DOHH2 (cell line): Measurements from ENCODE around the gene GBA2.
A peak's percentile ranks its signal among the peaks of the same experiment; 100 is the strongest.

Source experiments
- H3F3A ChIP-seq: fragments of 200-600 bp; sonication (generic), shearing (Covaris generic); 2 replicates; pipeline ENCODE4 v1.6.0; 2016; ENCODE audit warnings: antibody characterized with exemption, mild to moderate bottlenecking; ENCODE audit not compliant: control insufficient read depth, insufficient read depth
- H3K27ac ChIP-seq: fragments of 200-600 bp; sonication (generic); 2 replicates; pipeline ENCODE4 v1.5.1; 2014; ENCODE audit warnings: low read depth, mild to moderate bottlenecking, low read length, moderate library complexity
- H3K27me3 ChIP-seq: fragments of 200-600 bp; sonication (generic); 2 replicates; pipeline ENCODE4 v1.6.1; 2014; ENCODE audit warnings: mild to moderate bottlenecking, low read length, mixed read lengths; ENCODE audit not compliant: control insufficient read depth
- H3K36me3 ChIP-seq: fragments of 200-600 bp; sonication (generic); 2 replicates; pipeline ENCODE4 v1.6.1; 2014; ENCODE audit warnings: mild to moderate bottlenecking, low read length, moderate library complexity, mixed read lengths; ENCODE audit not compliant: control insufficient read depth
- H3K4me1 ChIP-seq: fragments of 200-600 bp; sonication (generic); 2 replicates; pipeline ENCODE4 v1.6.1; 2014; ENCODE audit warnings: mild to moderate bottlenecking, low read length, mixed read lengths; ENCODE audit not compliant: control insufficient read depth
- H3K4me2 ChIP-seq: fragments of 200-600 bp; sonication (generic); 2 replicates; pipeline ENCODE4 v1.6.0; 2014; ENCODE audit warnings: mild to moderate bottlenecking, low read length, moderate library complexity
- H3K4me3 ChIP-seq: fragments of 200-600 bp; sonication (generic); 2 replicates; pipeline ENCODE4 v1.5.1; 2014; ENCODE audit warnings: mild to moderate bottlenecking, low read length, mixed read lengths
- H3K79me2 ChIP-seq: fragments of 200-600 bp; sonication (generic); 2 replicates; pipeline ENCODE4 v1.6.1; 2014; ENCODE audit warnings: mild to moderate bottlenecking, low read length, mixed read lengths; ENCODE audit not compliant: control insufficient read depth
- H3K9me2 ChIP-seq: fragments of 200-600 bp; sonication (generic); replicated peaks from 2 replicates; pipeline ENCODE4 v1.6.1; 2014; ENCODE audit warnings: mild to moderate bottlenecking, low read length, mixed read lengths; ENCODE audit not compliant: control insufficient read depth
- H3K9me3 ChIP-seq: fragments of 200-600 bp; sonication (generic); 2 replicates; pipeline ENCODE4 v1.6.1; 2014; ENCODE audit warnings: antibody characterized with exemption, low read length, mixed read lengths; ENCODE audit not compliant: control insufficient read depth, insufficient read depth
- H4K20me1 ChIP-seq: fragments of 200-600 bp; sonication (generic); 2 replicates; pipeline ENCODE4 v1.6.0; 2014; ENCODE audit warnings: low read depth, mild to moderate bottlenecking, antibody characterized with exemption, low read length, moderate library complexity; ENCODE audit not compliant: control insufficient read depth, insufficient read depth
- EZH2phosphoT487 ChIP-seq: fragments of 200-600 bp; sonication (generic); IDR thresholded peaks from 2 replicates; pipeline ENCODE4 v1.6.1; 2017; ENCODE audit warnings: borderline replicate concordance, mild to moderate bottlenecking, antibody characterized with exemption, low read length, moderate library complexity, mixed read lengths
- TF ChIP-seq, protein P1 (sequence below): fragments of 200-600 bp; sonication (generic); IDR thresholded peaks from one replicate; pipeline ENCODE4 v1.5.1; 2014; ENCODE audit warnings: antibody characterized with exemption, mild to moderate bottlenecking, low read depth, low read length; ENCODE audit not compliant: poor library complexity, severe bottlenecking

GBA2 gene

DNA sequence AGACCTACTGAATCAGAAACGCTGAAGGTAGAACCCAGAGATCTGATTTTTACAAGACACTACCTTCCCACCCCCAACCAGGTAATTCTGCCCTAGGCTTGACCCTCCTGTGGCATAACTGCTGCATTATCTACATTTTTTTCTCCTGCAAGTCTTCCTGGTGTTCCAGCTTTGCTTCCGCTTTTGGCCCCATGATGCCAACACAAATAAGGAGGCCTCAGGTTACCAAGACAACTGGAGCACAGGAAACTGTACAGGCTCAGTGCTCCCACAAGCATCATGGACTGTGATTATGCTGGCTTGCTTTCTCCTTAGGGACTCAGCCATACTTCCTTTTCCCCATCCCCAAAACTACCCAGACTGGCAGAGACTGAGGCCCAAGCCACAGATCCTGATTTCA, 11.6 kb upstream of the GBA2 start:
- H3K9me3 ChIP-seq: no peaks in the 10 kb centered on the region
- H3K36me3 ChIP-seq: peaks cover 2% of the 10 kb centered on the region; the same call in 1 of the 2 replicates
- TF ChIP-seq EZH2phosphoT487: no peak
- TF ChIP-seq, protein P1, sequence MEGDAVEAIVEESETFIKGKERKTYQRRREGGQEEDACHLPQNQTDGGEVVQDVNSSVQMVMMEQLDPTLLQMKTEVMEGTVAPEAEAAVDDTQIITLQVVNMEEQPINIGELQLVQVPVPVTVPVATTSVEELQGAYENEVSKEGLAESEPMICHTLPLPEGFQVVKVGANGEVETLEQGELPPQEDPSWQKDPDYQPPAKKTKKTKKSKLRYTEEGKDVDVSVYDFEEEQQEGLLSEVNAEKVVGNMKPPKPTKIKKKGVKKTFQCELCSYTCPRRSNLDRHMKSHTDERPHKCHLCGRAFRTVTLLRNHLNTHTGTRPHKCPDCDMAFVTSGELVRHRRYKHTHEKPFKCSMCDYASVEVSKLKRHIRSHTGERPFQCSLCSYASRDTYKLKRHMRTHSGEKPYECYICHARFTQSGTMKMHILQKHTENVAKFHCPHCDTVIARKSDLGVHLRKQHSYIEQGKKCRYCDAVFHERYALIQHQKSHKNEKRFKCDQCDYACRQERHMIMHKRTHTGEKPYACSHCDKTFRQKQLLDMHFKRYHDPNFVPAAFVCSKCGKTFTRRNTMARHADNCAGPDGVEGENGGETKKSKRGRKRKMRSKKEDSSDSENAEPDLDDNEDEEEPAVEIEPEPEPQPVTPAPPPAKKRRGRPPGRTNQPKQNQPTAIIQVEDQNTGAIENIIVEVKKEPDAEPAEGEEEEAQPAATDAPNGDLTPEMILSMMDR: no peak
- peaks cover 44% of the 10 kb centered on the region for H3K4me1 ChIP-seq
- H3K27me3 ChIP-seq: no peaks in the 10 kb centered on the region
- no peaks in the 10 kb centered on the region for H3K9me2 ChIP-seq
- no peak overlapping the region for H3K4me3 ChIP-seq
- H3K27ac ChIP-seq: no peak overlapping the region
- no peak overlapping the region for H3K4me2 ChIP-seq
- H3K79me2 ChIP-seq: peaks cover 21% of the 10 kb centered on the region
- H3F3A ChIP-seq: peaks cover 25% of the 10 kb centered on the region
- no peaks in the 10 kb centered on the region for H4K20me1 ChIP-seq

GRCh38 chr9:35759795-35760194, 10.8 kb upstream of the GBA2 start:
- H3K27me3 ChIP-seq: no peaks in the 10 kb centered on the region
- peaks cover 25% of the 10 kb centered on the region for H3F3A ChIP-seq
- peaks cover 6% of the 10 kb centered on the region; the same call in 1 of the 2 replicates for H3K36me3 ChIP-seq
- TF ChIP-seq EZH2phosphoT487: no peak
- TF ChIP-seq, protein P1: no peak
- H3K9me3 ChIP-seq: no peaks in the 10 kb centered on the region
- H3K9me2 ChIP-seq: no peaks in the 10 kb centered on the region
- peaks cover 21% of the 10 kb centered on the region for H3K79me2 ChIP-seq
- H3K4me1 ChIP-seq: peaks cover 50% of the 10 kb centered on the region
- no peaks in the 10 kb centered on the region for H4K20me1 ChIP-seq
- no peak overlapping the region for H3K4me3 ChIP-seq
- no peak overlapping the region for H3K27ac ChIP-seq
- H3K4me2 ChIP-seq: no peak overlapping the region

GRCh38 chr9:35758475-35759050, 9.5 kb upstream of the GBA2 start:
- peaks cover 21% of the 10 kb centered on the region for H3K79me2 ChIP-seq

More at GRCh38 chr9:35758475-35759050, 9.5 kb upstream of the GBA2 start:
- H3F3A ChIP-seq: peaks cover 25% of the 10 kb centered on the region
- peak overlapping the region; percentile 85; the same call in 1 of the 2 replicates for H3K4me3 ChIP-seq
- H3K27me3 ChIP-seq: no peaks in the 10 kb centered on the region
- no peak for TF ChIP-seq EZH2phosphoT487
- TF ChIP-seq, protein P1: no peak
- peaks cover 14% of the 10 kb centered on the region for H3K36me3 ChIP-seq
- H3K9me3 ChIP-seq: no peaks in the 10 kb centered on the region
- H3K27ac ChIP-seq: peak overlapping the region; percentile 83
- no peaks in the 10 kb centered on the region for H4K20me1 ChIP-seq
- H3K9me2 ChIP-seq: no peaks in the 10 kb centered on the region
- H3K4me2 ChIP-seq: peak overlapping the region; percentile 99
- H3K4me1 ChIP-seq: peaks cover 50% of the 10 kb centered on the region
